Gastroesophageal sphincter (tissue), 3 donors: Measurements from ENCODE around the gene FAM149B1.

Source experiments
- CTCF ChIP-seq, 4 experiments: fragments of 200-600 bp in 2 of 4; fragments of 450-650 bp in 2 of 4; sonication (generic) in 1 of 4; IDR thresholded peaks; one replicate each; pipeline ENCODE4 v1.5.1; 2017 to 2019; ENCODE audit warnings: antibody characterized with exemption in 4 of 4, mild to moderate bottlenecking in 2 of 4, moderate library complexity in 2 of 4
- POLR2AphosphoS5 ChIP-seq: sonication (generic); formaldehyde crosslinking; IDR thresholded peaks from one replicate; pipeline ENCODE4 v1.6.1; 2017; ENCODE audit warnings: antibody characterized with exemption

GRCh38 chr10:73210395-73211105 lies 42.6 kb downstream of the FAM149B1 start:
- TF ChIP-seq CTCF (IDR thresholded peaks at IDR 0.05) (no peak), POLR2AphosphoS5 (no peak)
